Progenitor cell of endocrine pancreas (in vitro differentiated cells): ENCODE results near the gene CD300LD. TPM values are rescaled to one million over a fixed set of nuclear protein-coding genes. Genes with fewer than 3 reads are reported as not detected.

Experiments used
- DNase-seq: peaks from one replicate; pipeline ENCODE4 v3.0.0; 2021; ENCODE audit warnings: low spot score; ENCODE audit not compliant: unreplicated experiment
- H3K27ac Mint-ChIP-seq: 2 replicates; pipeline ENCODE4 v1.8.0; 2021; ENCODE audit warnings: mild to moderate bottlenecking, moderate library complexity, mixed read lengths
- H3K27me3 Mint-ChIP-seq: 2 replicates; pipeline ENCODE4 v1.8.0; 2021; ENCODE audit warnings: mixed read lengths
- H3K36me3 Mint-ChIP-seq: 2 replicates; pipeline ENCODE4 v1.8.0; 2022; ENCODE audit warnings: mixed read lengths; ENCODE audit not compliant: insufficient read depth
- H3K4me1 Mint-ChIP-seq: 2 replicates; pipeline ENCODE4 v1.8.0; 2021; ENCODE audit warnings: low read depth, mixed read lengths
- H3K4me3 Mint-ChIP-seq: 2 replicates; pipeline ENCODE4 v1.8.0; 2021; ENCODE audit warnings: low read depth, mild to moderate bottlenecking, moderate library complexity, mixed read lengths
- H3K9me3 Mint-ChIP-seq: 2 replicates; pipeline ENCODE4 v1.8.0; 2021; ENCODE audit warnings: low read depth, mixed read lengths
- total RNA-seq: library from RNA; stranded (reverse); gene quantifications from 2 replicates; pipeline ENCODE4 v1.2.1, GENCODE V29; 2021
- TF ChIP-seq, protein P1 (sequence below): fragments of 200-600 bp; sonication (generic); IDR thresholded peaks from one replicate; pipeline ENCODE4 v1.5.0; 2021; ENCODE audit warnings: antibody characterized with exemption, mild to moderate bottlenecking; ENCODE audit not compliant: unreplicated experiment

The CD300LD gene
- total RNA-seq, 1 donor from 2014 or later: not detected

DNA sequence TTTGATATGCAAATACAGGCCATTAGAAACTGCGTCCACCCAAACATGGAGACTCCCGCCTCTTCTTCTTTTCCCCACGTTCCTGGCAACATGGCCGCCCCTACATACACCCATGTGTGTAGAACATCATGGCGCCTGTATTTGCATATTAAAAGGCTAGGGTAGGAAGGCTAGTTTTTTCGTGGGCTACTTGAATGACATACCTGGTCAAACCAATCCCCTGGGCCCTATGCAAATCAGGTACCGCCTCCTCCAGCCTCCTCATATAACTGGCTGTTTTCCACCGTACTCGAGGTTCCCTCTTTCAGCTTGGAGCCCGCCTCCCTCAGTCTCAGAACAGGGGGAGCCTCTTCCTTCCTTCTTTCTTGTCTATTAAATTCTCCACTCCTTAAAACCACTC is 60.0 kb downstream of the CD300LD start:
- DNase-seq: no peak
- peaks cover 32% of the 10 kb centered on the region for H3K27me3 Mint-ChIP-seq
- H3K27ac Mint-ChIP-seq: no peak overlapping the region
- H3K4me3 Mint-ChIP-seq: no peak overlapping the region
- no peaks in the 10 kb centered on the region for H3K4me1 Mint-ChIP-seq
- H3K36me3 Mint-ChIP-seq: no peaks in the 10 kb centered on the region
- TF ChIP-seq, protein P1, sequence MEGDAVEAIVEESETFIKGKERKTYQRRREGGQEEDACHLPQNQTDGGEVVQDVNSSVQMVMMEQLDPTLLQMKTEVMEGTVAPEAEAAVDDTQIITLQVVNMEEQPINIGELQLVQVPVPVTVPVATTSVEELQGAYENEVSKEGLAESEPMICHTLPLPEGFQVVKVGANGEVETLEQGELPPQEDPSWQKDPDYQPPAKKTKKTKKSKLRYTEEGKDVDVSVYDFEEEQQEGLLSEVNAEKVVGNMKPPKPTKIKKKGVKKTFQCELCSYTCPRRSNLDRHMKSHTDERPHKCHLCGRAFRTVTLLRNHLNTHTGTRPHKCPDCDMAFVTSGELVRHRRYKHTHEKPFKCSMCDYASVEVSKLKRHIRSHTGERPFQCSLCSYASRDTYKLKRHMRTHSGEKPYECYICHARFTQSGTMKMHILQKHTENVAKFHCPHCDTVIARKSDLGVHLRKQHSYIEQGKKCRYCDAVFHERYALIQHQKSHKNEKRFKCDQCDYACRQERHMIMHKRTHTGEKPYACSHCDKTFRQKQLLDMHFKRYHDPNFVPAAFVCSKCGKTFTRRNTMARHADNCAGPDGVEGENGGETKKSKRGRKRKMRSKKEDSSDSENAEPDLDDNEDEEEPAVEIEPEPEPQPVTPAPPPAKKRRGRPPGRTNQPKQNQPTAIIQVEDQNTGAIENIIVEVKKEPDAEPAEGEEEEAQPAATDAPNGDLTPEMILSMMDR: no peak
- H3K9me3 Mint-ChIP-seq: no peaks in the 10 kb centered on the region

DNA sequence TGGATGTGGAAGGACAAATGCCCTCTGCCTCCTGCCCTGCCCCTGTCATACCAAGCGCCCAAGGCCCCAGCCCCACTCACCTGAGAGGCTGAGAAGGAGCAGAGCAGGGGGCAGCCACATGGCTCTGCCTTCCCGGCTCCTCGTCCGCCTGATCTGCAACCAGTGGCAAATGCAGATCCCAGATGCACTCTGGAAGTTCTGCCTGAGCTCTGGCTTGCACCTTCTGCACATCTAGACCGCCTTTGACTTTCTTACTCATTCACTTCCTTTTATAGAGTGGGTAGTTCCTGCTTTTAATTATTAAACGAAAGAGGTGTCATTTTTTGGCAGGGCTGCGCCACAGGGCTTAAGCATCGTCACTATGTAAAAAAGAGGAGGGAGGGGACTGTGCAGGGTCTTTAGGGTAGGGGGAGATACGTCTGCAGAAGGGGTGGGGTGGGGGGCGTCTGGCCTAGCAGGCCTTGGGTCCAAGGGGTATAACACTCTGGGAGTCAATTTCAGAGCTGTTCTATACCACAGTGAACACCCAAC is 60.8 kb downstream of the CD300LD start, which contains the start of gene CD300LB:
CD300LB (minus strand) TSS at position 245 of the 531 bp plus-strand sequence; CDS start at position 120, 125 bp downstream.
- Mint-ChIP-seq H3K9me3 (no peaks in the 10 kb centered on the region), H3K27me3 (peaks cover 28% of the 10 kb centered on the region), H3K27ac (no peak within 1 kb of the TSS), H3K36me3 (no peaks in the 10 kb centered on the region), H3K4me1 (no peaks in the 10 kb centered on the region), H3K4me3 (no peak within 1 kb of the TSS)
- no peak for DNase-seq
- TF ChIP-seq, protein P1: no peak

DNA sequence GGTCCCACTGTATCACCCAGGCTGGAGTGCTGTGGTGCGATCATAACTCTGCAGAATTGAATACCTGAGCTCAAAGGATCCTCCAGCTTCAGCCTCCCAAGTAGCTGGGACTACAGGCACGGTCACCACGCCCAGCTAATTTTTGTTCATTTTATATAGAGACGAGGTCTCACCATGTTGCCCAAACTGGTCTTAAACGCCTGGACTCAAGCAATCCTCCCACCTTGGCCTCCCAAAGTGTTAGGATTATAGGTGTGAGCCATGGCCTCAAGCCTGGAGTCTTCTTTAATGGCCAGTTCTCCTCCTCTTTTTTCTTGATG is 61.3 kb downstream of the CD300LD start:
- Mint-ChIP-seq H3K4me3 (no peak overlapping the region), H3K36me3 (no peaks in the 10 kb centered on the region), H3K4me1 (no peaks in the 10 kb centered on the region), H3K9me3 (no peaks in the 10 kb centered on the region), H3K27me3 (peaks cover 29% of the 10 kb centered on the region), H3K27ac (no peak overlapping the region)
- TF ChIP-seq, protein P1: no peak
- no peak for DNase-seq

Other genes with a start within 250 kb of the CD300LD start
- gene BTBD17, start 230.4 kb downstream of the CD300LD start, total RNA-seq: 2.8 and 3.4 TPM in 2 replicates
- 6.0 and 6.6 TPM in 2 replicates for gene GPR142, start 224.8 kb downstream of the CD300LD start, total RNA-seq
- gene GPRC5C, start 160.2 kb downstream of the CD300LD start, total RNA-seq: 182 and 207 TPM in 2 replicates
- 3.9 and 4.5 TPM in 2 replicates for gene CD300A, start 125.6 kb downstream of the CD300LD start, total RNA-seq
- not detected in 2 replicates for gene CD300LB, start 60.8 kb downstream of the CD300LD start, total RNA-seq
- not detected in 2 replicates for gene CD300C, start 46.2 kb downstream of the CD300LD start, total RNA-seq
- gene CD300H, start 24.8 kb downstream of the CD300LD start, total RNA-seq: not detected in 2 replicates
- gene CD300E, start 31.5 kb upstream of the CD300LD start, total RNA-seq: not detected in 2 replicates
- gene CD300LF, start 120.6 kb upstream of the CD300LD start, total RNA-seq: not detected in 2 replicates
- gene RAB37, start 145.0 kb upstream of the CD300LD start, total RNA-seq: 3.2 TPM in 2 replicates
- 135 and 143 TPM in 2 replicates for gene NHERF1, start 156.3 kb upstream of the CD300LD start, total RNA-seq
- 59.6 and 60.2 TPM in 2 replicates for gene NAT9, start 184.1 kb upstream of the CD300LD start, total RNA-seq